ENCODE measurements around the gene MATN4.

DNA sequence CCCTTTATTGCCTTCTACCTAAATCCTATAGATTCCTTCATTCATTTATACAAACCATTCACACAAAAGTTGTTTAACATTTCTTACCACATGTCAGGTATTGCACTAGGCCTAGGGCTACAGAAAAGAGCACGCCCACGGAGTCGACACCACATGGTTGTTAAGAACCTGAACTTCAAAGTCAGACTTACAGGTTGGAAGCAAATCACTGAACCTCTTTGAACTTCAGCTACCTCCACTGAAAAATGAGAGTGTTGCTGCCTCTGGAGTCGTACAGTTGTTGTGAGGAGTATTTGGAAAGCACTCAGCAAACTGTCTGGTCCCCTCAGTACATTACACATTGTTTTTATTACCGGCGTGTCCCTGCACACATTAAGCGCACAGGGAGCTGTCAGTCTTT lies 50.4 kb downstream of the MATN4 start:
- no peak for TF ChIP-seq POLR2A (IDR thresholded peaks at IDR 0.05)
- TF ChIP-seq, protein P1, sequence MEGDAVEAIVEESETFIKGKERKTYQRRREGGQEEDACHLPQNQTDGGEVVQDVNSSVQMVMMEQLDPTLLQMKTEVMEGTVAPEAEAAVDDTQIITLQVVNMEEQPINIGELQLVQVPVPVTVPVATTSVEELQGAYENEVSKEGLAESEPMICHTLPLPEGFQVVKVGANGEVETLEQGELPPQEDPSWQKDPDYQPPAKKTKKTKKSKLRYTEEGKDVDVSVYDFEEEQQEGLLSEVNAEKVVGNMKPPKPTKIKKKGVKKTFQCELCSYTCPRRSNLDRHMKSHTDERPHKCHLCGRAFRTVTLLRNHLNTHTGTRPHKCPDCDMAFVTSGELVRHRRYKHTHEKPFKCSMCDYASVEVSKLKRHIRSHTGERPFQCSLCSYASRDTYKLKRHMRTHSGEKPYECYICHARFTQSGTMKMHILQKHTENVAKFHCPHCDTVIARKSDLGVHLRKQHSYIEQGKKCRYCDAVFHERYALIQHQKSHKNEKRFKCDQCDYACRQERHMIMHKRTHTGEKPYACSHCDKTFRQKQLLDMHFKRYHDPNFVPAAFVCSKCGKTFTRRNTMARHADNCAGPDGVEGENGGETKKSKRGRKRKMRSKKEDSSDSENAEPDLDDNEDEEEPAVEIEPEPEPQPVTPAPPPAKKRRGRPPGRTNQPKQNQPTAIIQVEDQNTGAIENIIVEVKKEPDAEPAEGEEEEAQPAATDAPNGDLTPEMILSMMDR (IDR thresholded peaks at IDR 0.05): no peak
